ENCODE data around the gene ETS1. TPM values are rescaled to one million over a fixed set of nuclear protein-coding genes. Genes with fewer than 3 reads are reported as not detected.

Gene ETS1
- total RNA-seq, 1 experiment from 2014 or later, result 1.1 TPM

DNA sequence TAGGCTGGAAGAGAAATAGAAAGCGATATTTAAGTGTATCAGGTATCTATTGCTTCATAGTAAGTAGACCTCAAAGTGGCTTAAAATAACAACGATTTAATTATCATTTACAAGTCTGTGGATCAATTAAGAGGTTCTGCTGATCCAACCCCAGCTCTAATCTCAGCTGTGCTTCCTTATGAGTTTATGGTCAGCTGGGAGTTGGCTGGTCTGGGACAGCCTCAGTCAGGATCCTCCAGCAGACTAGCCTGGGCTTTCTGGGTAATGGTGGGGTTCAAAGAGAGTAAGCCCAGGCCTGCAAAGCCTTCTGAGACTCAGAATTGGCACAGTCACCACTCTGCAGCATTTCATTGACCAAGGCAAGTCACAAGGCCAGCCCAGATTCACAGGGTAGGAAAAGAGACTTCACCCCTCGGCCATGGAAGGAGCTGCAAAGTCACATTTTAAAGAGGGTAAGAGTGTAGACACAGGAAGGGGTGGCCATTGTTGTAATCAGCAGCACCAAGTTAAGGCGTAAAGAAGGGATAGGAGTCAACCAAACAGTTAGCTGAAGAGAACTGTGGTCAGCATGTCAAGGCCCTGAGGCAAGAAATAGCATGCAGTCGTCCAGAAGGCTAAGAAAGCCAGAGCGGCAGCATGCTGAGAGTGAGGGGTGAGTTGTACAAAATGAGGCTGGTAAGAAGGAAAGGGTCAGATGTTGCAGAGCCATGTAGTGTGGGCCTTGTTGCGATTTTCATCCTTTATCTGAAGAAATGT is 168.2 kb downstream of the ETS1 start:
- Mint-ChIP-seq H3K27me3 (ENCODE audit: insufficient read depth, unreplicated experiment) (peaks cover 4% of the 10 kb centered on the region), H3K36me3 (ENCODE audit: insufficient read depth, unreplicated experiment) (no peaks in the 10 kb centered on the region), H3K4me1 (ENCODE audit: low read depth, unreplicated experiment) (no peaks in the 10 kb centered on the region), H3K9me3 (ENCODE audit: unreplicated experiment) (no peaks in the 10 kb centered on the region), H3K4me3 (ENCODE audit: unreplicated experiment) (no peak overlapping the region), H3K27ac (ENCODE audit: unreplicated experiment) (no peak overlapping the region)
- no peaks in the 10 kb centered on the region for H3K36me3 ChIP-seq (ENCODE audit: control insufficient read depth, insufficient read depth, low read length)
- DNase-seq, result no peak
- ChIA-PET CTCF (no interaction called here), POLR2A (no interaction called here)
- H3K4me3 ChIP-seq (ENCODE audit: low read depth, low read length), result no peak overlapping the region
- no TSS peak for BruUV-seq (replicated peaks)
- H3K9me3 ChIP-seq, result no peaks in the 10 kb centered on the region
- no peaks in the 10 kb centered on the region for H3K4me1 ChIP-seq
- TF ChIP-seq CTCF (IDR thresholded peaks at IDR 0.05; ENCODE audit: insufficient read depth in 1 of 2, low read depth in 1 of 2, low read length in 1 of 2, severe bottlenecking in 1 of 2, unreplicated experiment in 1 of 2), result no peak
- H3K27me3 ChIP-seq (replicated peaks; ENCODE audit: control insufficient read depth, insufficient read depth, low read length), result no peaks in the 10 kb centered on the region
- intact Hi-C loops (cut with micrococcal nuclease; ENCODE audit: unreplicated experiment), result no loop called here

GRCh38 chr11:128417607-128418324 is 169.6 kb downstream of the ETS1 start:
- Histone ChIP-seq H3K27me3 (replicated peaks; ENCODE audit: control insufficient read depth, insufficient read depth, low read length) (no peaks in the 10 kb centered on the region), H3K4me3 (ENCODE audit: low read depth, low read length) (no peak overlapping the region), H3K9me3 (no peaks in the 10 kb centered on the region), H3K36me3 (ENCODE audit: control insufficient read depth, insufficient read depth, low read length) (no peaks in the 10 kb centered on the region), H3K4me1 (no peaks in the 10 kb centered on the region)
- peaks cover 8% of the 10 kb centered on the region for H3K27me3 Mint-ChIP-seq (ENCODE audit: insufficient read depth, unreplicated experiment)
- no peak for DNase-seq
- H3K4me3 Mint-ChIP-seq (ENCODE audit: unreplicated experiment), result no peak overlapping the region
- no TSS peak for BruUV-seq (replicated peaks)
- no peaks in the 10 kb centered on the region for H3K36me3 Mint-ChIP-seq (ENCODE audit: insufficient read depth, unreplicated experiment)
- POLR2A ChIA-PET, result no interaction called here
- H3K4me1 Mint-ChIP-seq (ENCODE audit: low read depth, unreplicated experiment), result no peaks in the 10 kb centered on the region
- no peak overlapping the region for H3K27ac Mint-ChIP-seq (ENCODE audit: unreplicated experiment)
- TF ChIP-seq CTCF (IDR thresholded peaks at IDR 0.05; ENCODE audit: insufficient read depth in 1 of 2, low read depth in 1 of 2, low read length in 1 of 2, severe bottlenecking in 1 of 2, unreplicated experiment in 1 of 2), result no peak
- H3K9me3 Mint-ChIP-seq (ENCODE audit: unreplicated experiment), result no peaks in the 10 kb centered on the region
- CTCF ChIA-PET, result no interaction called here
- intact Hi-C loops (cut with micrococcal nuclease; ENCODE audit: unreplicated experiment), result no loop called here

- Mint-ChIP-seq H3K27me3 (ENCODE audit: insufficient read depth, unreplicated experiment) (peaks cover 8% of the 10 kb centered on the region), H3K4me3 (ENCODE audit: unreplicated experiment) (no peak overlapping the region), H3K27ac (ENCODE audit: unreplicated experiment) (no peak overlapping the region), H3K9me3 (ENCODE audit: unreplicated experiment) (no peaks in the 10 kb centered on the region), H3K4me1 (ENCODE audit: low read depth, unreplicated experiment) (no peaks in the 10 kb centered on the region), H3K36me3 (ENCODE audit: insufficient read depth, unreplicated experiment) (no peaks in the 10 kb centered on the region)
- Histone ChIP-seq H3K9me3 (no peaks in the 10 kb centered on the region), H3K4me3 (ENCODE audit: low read depth, low read length) (no peak overlapping the region), H3K4me1 (no peaks in the 10 kb centered on the region), H3K36me3 (ENCODE audit: control insufficient read depth, insufficient read depth, low read length) (no peaks in the 10 kb centered on the region), H3K27me3 (replicated peaks; ENCODE audit: control insufficient read depth, insufficient read depth, low read length) (no peaks in the 10 kb centered on the region)
- TF ChIP-seq CTCF (IDR thresholded peaks at IDR 0.05; ENCODE audit: insufficient read depth in 1 of 2, low read depth in 1 of 2, low read length in 1 of 2, severe bottlenecking in 1 of 2, unreplicated experiment in 1 of 2), result no peak
- ChIA-PET CTCF (no interaction called here), POLR2A (no interaction called here)
- no peak for DNase-seq
- BruUV-seq (replicated peaks), result no TSS peak
- intact Hi-C loops (cut with micrococcal nuclease; ENCODE audit: unreplicated experiment), result no loop called here
Measured at GRCh38 chr11:128416976-128417375, 170.4 kb downstream of the ETS1 start.

Measured in Caco-2 (cell line).